Liver (tissue), 3 donors: ENCODE results near the gene MGRN1.

Source experiments
- NR2F2 ChIP-seq: IDR thresholded peaks from 2 replicates; pipeline ENCODE4 v1.6.1; 2016; ENCODE audit warnings: antibody characterized with exemption
- TF ChIP-seq, protein P1 (sequence below): fragments of 150-350 bp; IDR thresholded peaks from 2 replicates; pipeline ENCODE4 v1.5.1; 2017; ENCODE audit warnings: improper control_type of control experiment, low read depth, low read length; ENCODE audit not compliant: missing input control
- donor health status: healthy.
- donor health status: healthy.

- TF ChIP-seq, protein P1, sequence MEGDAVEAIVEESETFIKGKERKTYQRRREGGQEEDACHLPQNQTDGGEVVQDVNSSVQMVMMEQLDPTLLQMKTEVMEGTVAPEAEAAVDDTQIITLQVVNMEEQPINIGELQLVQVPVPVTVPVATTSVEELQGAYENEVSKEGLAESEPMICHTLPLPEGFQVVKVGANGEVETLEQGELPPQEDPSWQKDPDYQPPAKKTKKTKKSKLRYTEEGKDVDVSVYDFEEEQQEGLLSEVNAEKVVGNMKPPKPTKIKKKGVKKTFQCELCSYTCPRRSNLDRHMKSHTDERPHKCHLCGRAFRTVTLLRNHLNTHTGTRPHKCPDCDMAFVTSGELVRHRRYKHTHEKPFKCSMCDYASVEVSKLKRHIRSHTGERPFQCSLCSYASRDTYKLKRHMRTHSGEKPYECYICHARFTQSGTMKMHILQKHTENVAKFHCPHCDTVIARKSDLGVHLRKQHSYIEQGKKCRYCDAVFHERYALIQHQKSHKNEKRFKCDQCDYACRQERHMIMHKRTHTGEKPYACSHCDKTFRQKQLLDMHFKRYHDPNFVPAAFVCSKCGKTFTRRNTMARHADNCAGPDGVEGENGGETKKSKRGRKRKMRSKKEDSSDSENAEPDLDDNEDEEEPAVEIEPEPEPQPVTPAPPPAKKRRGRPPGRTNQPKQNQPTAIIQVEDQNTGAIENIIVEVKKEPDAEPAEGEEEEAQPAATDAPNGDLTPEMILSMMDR = no peak
- no peak for TF ChIP-seq NR2F2
Observed at GRCh38 chr16:4647644-4647980, 23.0 kb downstream of the MGRN1 start.
